Right atrium auricular region (tissue), 2 donors: ENCODE data around the gene DNMT3A. TPM values are rescaled to one million over a fixed set of nuclear protein-coding genes. Genes with fewer than 3 reads are reported as not detected.

Experiments
- DNase-seq: peaks from one replicate; pipeline ENCODE4 v3.0.0-alpha.2; 2019; ENCODE audit warnings: low spot score
- H3K27ac ChIP-seq, 2 donors: fragments of 200-600 bp; sonication (generic); 1 replicate in 1 of 2; 2 replicates in 1 of 2; pipeline ENCODE4 v1.5.1; 2016 to 2019
- H3K27me3 ChIP-seq, 2 donors: fragments of 200-600 bp; sonication (generic); one replicate each; pipeline versions ENCODE4 v1.5.1 to v1.6.0; 2017 to 2019
- H3K36me3 ChIP-seq: fragments of 200-600 bp; sonication (generic); one replicate; pipeline ENCODE4 v1.5.1; 2016
- H3K4me1 ChIP-seq, 2 donors: fragments of 200-600 bp; sonication (generic); one replicate each; pipeline versions ENCODE4 v1.5.1 to v1.6.0; 2017 to 2019
- H3K4me3 ChIP-seq, 2 donors: fragments of 200-600 bp; sonication (generic); 1 replicate in 1 of 2; 2 replicates in 1 of 2; pipeline ENCODE4 v1.5.1; 2017 to 2019; ENCODE audit warnings: mild to moderate bottlenecking in 1 of 2, moderate library complexity in 1 of 2
- H3K9me3 ChIP-seq, 2 donors: fragments of 200-600 bp; sonication (generic); one replicate each; pipeline ENCODE4 v1.5.1; 2019
- total RNA-seq, 2 donors: library from RNA; depleted of rRNA; stranded (reverse); fragments of >200 nt; gene quantifications; one replicate each; pipeline ENCODE4 v1.1.0, GENCODE V29; 2016
- TF ChIP-seq, protein P1 (sequence below), 2 donors: fragments of 200-600 bp; sonication (generic); IDR thresholded peaks; one replicate each; pipeline ENCODE4 v1.5.1; 2019; ENCODE audit warnings: antibody characterized with exemption in 2 of 2

Gene DNMT3A
- total RNA-seq, 2 donors from 2014 or later, result 6.0 to 8.1 TPM

DNA sequence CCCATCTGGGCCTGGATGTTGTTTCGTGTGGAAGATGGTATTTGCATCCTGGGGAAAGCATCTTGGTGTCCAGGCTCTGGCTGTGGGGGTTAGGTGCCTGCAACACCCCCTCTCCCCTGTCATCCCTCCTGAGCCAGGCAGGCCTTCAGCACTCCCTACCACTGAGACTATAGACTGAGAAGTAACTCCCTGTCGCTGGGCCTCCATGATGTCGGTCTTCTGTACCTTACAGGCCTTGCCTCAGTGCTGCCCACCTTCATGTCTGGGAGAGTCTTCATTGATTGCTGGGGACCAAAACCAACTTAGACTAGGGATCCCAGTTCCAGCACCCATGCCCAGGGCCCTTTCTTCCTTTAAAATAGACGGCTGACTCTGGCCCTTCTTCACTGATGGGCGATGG is 33.1 kb upstream of the DNMT3A start:
- Histone ChIP-seq H3K4me1 (peaks cover 0 to 18% of the 10 kb centered on the region in 2 donors), H3K9me3 (no peaks in the 10 kb centered on the region), H3K27me3 (no peaks in the 10 kb centered on the region), H3K36me3 (no peaks in the 10 kb centered on the region), H3K27ac (no peak overlapping the region), H3K4me3 (no peak overlapping the region)
- TF ChIP-seq, protein P1, sequence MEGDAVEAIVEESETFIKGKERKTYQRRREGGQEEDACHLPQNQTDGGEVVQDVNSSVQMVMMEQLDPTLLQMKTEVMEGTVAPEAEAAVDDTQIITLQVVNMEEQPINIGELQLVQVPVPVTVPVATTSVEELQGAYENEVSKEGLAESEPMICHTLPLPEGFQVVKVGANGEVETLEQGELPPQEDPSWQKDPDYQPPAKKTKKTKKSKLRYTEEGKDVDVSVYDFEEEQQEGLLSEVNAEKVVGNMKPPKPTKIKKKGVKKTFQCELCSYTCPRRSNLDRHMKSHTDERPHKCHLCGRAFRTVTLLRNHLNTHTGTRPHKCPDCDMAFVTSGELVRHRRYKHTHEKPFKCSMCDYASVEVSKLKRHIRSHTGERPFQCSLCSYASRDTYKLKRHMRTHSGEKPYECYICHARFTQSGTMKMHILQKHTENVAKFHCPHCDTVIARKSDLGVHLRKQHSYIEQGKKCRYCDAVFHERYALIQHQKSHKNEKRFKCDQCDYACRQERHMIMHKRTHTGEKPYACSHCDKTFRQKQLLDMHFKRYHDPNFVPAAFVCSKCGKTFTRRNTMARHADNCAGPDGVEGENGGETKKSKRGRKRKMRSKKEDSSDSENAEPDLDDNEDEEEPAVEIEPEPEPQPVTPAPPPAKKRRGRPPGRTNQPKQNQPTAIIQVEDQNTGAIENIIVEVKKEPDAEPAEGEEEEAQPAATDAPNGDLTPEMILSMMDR (IDR thresholded peaks at IDR 0.05), result no peak
- no peak for DNase-seq

DNA sequence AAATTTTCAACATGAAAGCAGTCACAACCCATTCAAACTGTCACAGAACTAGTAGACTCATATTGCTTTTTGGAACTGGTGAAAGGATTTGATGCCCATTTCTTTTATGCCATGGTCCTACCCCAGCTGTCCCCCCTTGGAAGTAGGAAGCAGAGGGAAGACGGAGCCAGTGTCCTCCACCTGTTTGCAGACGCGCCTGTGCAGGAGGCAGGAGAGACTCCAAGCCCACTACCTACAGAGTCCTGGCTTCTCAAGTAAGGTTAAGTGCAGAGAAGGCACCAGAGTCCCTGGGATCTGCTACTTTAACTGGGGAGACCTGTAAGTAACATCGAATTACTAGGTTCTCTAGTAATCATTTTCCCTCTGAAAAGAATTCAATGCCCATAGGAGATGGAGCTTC is 32.7 kb upstream of the DNMT3A start:
- H3K36me3 ChIP-seq, result no peaks in the 10 kb centered on the region
- H3K27ac ChIP-seq, result no peak overlapping the region
- no peak overlapping the region for H3K4me3 ChIP-seq
- H3K27me3 ChIP-seq, result no peaks in the 10 kb centered on the region
- TF ChIP-seq, protein P1 (IDR thresholded peaks at IDR 0.05), result no peak
- DNase-seq, result no peak
- peaks cover 0 to 18% of the 10 kb centered on the region in 2 donors for H3K4me1 ChIP-seq
- H3K9me3 ChIP-seq, result no peaks in the 10 kb centered on the region

DNA sequence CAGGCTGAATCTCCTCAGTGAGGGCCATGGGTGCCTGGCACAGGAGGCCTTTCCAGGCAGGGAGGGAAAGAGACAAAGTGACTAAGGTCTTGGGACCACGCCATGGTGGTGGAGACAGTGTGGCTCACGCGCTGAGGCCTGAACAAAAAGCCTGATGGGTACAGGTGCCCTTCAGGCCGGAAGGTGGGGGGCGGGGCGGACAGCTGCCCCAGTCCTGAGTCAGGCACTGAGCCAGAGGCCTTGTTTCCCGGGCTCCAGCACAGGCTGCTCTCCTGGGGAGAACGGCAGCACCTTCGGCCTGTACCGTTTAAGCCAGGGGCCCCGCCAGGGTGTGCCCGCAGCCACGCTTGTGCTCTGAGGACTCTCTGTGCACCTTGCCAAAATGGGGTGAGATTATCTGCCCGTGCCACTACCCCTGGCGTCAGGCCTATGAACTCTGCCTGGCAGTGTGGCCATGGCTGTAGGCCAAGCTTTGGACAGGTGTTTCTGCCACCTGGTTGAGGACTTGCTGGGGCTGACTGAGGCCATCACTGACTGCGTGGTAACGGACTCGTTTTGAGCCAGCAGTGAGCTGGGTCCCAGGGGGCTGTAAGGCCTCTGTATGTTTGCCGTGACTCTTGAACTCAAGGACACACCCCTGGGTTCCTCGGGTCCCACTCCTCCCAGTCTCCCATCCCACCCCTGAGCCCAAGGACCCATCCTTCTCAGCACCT is 31.7 kb upstream of the DNMT3A start:
- H3K4me3 ChIP-seq, result no peak overlapping the region
- no peak for DNase-seq
- TF ChIP-seq, protein P1 (IDR thresholded peaks at IDR 0.05), result no peak
- H3K27me3 ChIP-seq, result no peaks in the 10 kb centered on the region
- peaks cover 0 to 18% of the 10 kb centered on the region in 2 donors for H3K4me1 ChIP-seq
- H3K36me3 ChIP-seq, result no peaks in the 10 kb centered on the region
- H3K9me3 ChIP-seq, result no peaks in the 10 kb centered on the region
- no peak overlapping the region for H3K27ac ChIP-seq

DNA sequence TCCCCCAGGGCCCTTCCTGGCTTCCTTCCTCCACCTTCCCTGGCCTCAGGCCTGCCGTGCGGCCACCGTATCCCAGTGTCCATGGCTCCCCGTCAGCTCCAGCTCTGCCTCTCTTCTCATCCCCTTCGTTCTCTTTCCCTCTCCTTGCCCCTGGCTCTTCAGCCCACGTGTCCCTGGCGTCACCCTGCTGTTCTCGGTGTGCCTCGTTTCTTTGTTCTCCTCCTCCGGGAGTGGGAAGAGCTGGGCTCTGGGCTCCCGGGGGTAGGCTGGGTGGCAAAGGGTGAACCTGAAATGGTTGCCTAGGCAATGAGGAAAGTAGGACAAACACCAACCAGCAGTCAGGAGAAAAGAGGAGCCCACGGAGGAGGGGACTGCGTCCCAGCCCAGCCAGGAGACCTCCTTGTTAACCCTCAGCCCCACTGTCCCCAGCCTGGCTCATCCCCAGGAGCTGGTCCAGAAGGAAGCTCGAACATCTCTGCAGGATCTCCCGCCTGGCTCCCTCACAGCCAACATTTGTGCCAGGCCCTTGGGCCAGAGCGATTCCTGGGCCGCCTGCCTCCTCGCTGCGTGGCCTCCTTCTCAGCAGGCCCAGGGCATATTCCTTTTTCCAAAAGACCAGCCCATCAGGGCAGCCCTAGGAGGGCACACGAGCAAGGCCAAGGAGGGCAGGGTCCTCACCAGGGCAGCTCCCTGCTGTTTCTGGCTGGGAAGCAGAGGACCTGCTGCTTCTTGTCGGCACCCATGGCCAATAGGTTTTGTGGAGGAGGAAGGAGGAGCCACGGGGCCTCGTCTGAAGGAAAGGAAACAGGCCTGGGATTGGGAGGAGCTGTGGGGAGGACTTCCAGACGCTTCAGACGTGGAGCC is 30.9 kb upstream of the DNMT3A start:
- H3K27ac ChIP-seq, result no peak overlapping the region

DNA sequence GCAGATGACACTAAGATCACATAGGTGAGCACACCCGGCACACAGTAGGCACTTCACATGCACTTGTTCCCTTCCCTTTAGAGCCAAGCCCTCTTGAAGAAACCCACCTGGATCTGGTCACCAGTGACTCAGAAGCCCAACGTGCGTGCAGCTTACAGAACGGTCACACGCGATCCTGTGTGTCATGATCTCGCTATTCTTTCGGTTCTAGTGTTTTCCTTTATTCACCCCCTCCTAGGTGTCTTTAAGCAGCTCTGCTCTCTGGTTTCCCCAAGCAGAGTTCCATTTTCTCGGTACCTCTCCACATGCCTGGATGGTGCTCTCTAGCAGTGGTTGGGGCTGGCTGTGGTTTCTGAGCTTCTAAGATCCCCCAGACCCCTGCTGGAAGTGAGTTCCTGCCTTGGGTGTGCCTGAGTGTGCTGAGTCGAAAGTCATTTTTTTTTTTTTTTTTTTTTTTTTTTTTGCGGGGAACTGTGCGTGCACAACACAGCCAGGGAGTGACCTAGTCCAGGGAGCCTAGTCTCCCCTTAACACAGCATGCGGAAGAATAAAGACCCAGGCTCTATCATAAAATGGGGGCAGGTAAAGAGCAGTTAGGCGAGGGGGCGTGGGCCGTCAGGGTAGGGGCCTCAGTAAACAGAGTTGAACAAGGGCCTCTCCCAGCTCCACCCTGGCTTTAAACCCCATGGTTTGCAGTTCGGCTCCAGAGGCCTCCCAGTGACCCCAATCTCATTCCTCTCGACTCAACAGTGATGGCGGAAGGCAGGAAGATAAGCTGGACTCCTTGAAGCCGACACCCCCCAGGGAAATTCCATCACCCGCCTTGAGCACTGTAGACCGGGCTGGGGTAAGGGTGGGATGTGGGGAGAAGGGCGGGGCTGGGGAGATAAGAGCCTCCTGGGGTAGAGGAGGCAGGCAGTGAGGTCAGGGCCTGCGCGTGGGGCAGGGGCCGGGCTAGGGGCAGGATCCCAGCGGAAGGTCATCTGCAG is 29.8 kb upstream of the DNMT3A start:
- no peak overlapping the region for H3K27ac ChIP-seq
- no peaks in the 10 kb centered on the region for H3K36me3 ChIP-seq
- peaks cover 0 to 9% of the 10 kb centered on the region in 2 donors for H3K4me1 ChIP-seq
- H3K27me3 ChIP-seq, result no peaks in the 10 kb centered on the region
- H3K4me3 ChIP-seq, result no peak overlapping the region
- no peaks in the 10 kb centered on the region for H3K9me3 ChIP-seq
- TF ChIP-seq, protein P1 (IDR thresholded peaks at IDR 0.05), result no peak
- no peak for DNase-seq

More for the DNA sequence above, 30.9 kb upstream of the DNMT3A start:
- DNase-seq, result no peak
- Histone ChIP-seq H3K4me3 (no peak overlapping the region), H3K9me3 (no peaks in the 10 kb centered on the region), H3K4me1 (peaks cover 0 to 18% of the 10 kb centered on the region in 2 donors), H3K27me3 (no peaks in the 10 kb centered on the region), H3K36me3 (no peaks in the 10 kb centered on the region)
- TF ChIP-seq, protein P1 (IDR thresholded peaks at IDR 0.05), result no peak
